ENCODE measurements around the gene ENTPD2. TPM values are rescaled to one million over a fixed set of nuclear protein-coding genes. Genes with fewer than 3 reads are reported as not detected.

Gene ENTPD2
- total RNA-seq, 4 donors from 2014 or later = 0.42 to 1.2 (median 1.0) TPM

DNA sequence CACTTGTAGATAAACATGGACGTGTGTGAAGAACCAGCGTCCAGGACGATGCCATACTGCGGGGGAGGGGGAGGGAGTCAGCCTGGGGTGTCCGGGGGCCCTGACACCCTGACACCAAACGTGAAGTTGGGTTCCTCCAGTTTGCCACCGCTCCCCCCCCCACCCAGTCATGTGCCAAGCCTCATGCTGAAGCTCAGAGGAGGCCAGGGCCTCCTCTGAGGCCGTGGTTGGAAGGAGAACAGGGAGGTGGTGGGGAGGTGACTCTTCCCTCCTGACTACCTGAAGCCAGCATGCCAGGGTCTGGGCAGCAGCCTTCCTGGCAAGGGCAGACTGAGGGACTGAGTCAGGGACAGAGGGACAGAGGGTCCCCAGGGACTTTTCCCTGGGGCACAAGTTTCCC lies 1.6 kb downstream of the ENTPD2 start:
- Histone ChIP-seq H3K4me1 (peaks cover 31 to 62% (median 61%) of the 10 kb centered on the region in 4 donors), H3K27ac (replicated peaks in 1 of 4) (no peak overlapping the region), H3K27me3 (peaks cover 7 to 71% (median 47%) of the 10 kb centered on the region in 4 donors), H3K9me3 (no peaks in the 10 kb centered on the region), H3K4me3 (no peak overlapping the region), H3K36me3 (no peaks in the 10 kb centered on the region)
- no peak for DNase-seq (ENCODE audit: extremely low spot score)
- intact Hi-C loops (cut with DNase I) = no loop called here
- TF ChIP-seq POLR2AphosphoS5 (IDR thresholded peaks at IDR 0.05) = no peak
- TF ChIP-seq EP300 (IDR thresholded peaks at IDR 0.05) = no peak
- no peak for TF ChIP-seq POLR2A (IDR thresholded peaks at IDR 0.05; ENCODE audit: low read depth)
- no peak for TF ChIP-seq CTCF (IDR thresholded peaks at IDR 0.05)
- no CpG with 5 or more reads among the region's 8 CpGs for WGBS

- 93% methylated on average over 11 of the region's 17 CpGs for WGBS
- peaks cover 7 to 79% (median 48%) of the 10 kb centered on the region in 4 donors for H3K27me3 ChIP-seq
- no peak overlapping the region for H3K4me3 ChIP-seq
- intact Hi-C loops (cut with DNase I) = no loop called here
- no peak for DNase-seq (ENCODE audit: extremely low spot score)
- H3K36me3 ChIP-seq = no peaks in the 10 kb centered on the region
- TF ChIP-seq POLR2A (IDR thresholded peaks at IDR 0.05; ENCODE audit: low read depth) = no peak
- TF ChIP-seq EP300 (IDR thresholded peaks at IDR 0.05) = no peak
- TF ChIP-seq CTCF (IDR thresholded peaks at IDR 0.05) = no peak
- no peak for TF ChIP-seq POLR2AphosphoS5 (IDR thresholded peaks at IDR 0.05)
- no peaks in the 10 kb centered on the region for H3K9me3 ChIP-seq
- peaks cover 38 to 59% (median 58%) of the 10 kb centered on the region in 4 donors for H3K4me1 ChIP-seq
- H3K27ac ChIP-seq (replicated peaks in 1 of 4) = no peak overlapping the region
These were observed 2.6 kb downstream of the ENTPD2 start for GRCh38 chr9:137051145-137051724.

- H3K4me3 ChIP-seq = no peak overlapping the region
- intact Hi-C loops (cut with DNase I) = no loop called here
- peaks cover 33 to 57% (median 56%) of the 10 kb centered on the region in 4 donors for H3K4me1 ChIP-seq
- peaks cover 7 to 79% (median 48%) of the 10 kb centered on the region in 4 donors for H3K27me3 ChIP-seq
- TF ChIP-seq POLR2AphosphoS5 (IDR thresholded peaks at IDR 0.05) (no peak), POLR2A (IDR thresholded peaks at IDR 0.05; ENCODE audit: low read depth) (no peak), EP300 (IDR thresholded peaks at IDR 0.05) (no peak), CTCF (IDR thresholded peaks at IDR 0.05) (no peak)
- WGBS = 73% methylated on average over 2 of the region's 5 CpGs
- H3K27ac ChIP-seq (replicated peaks in 1 of 4) = no peak overlapping the region
- no peaks in the 10 kb centered on the region for H3K36me3 ChIP-seq
- no peaks in the 10 kb centered on the region for H3K9me3 ChIP-seq
- DNase-seq (ENCODE audit: extremely low spot score) = no peak
These were observed 3.3 kb downstream of the ENTPD2 start for GRCh38 chr9:137050570-137050969.

GRCh38 chr9:137049544-137050449 lies 4.1 kb downstream of the ENTPD2 start:
- H3K27me3 ChIP-seq = peaks cover 7 to 79% (median 48%) of the 10 kb centered on the region in 4 donors
- intact Hi-C loops (cut with DNase I) = no loop called here

More at GRCh38 chr9:137049544-137050449, 4.1 kb downstream of the ENTPD2 start:
- H3K4me3 ChIP-seq = no peak overlapping the region
- H3K27ac ChIP-seq (replicated peaks in 1 of 4) = no peak overlapping the region
- H3K4me1 ChIP-seq = peaks cover 31 to 57% (median 55%) of the 10 kb centered on the region in 4 donors
- peak; percentile 22 to 54 (median 45) for TF ChIP-seq CTCF (IDR thresholded peaks at IDR 0.05)
- no peak for TF ChIP-seq POLR2A (IDR thresholded peaks at IDR 0.05; ENCODE audit: low read depth)
- TF ChIP-seq EP300 (IDR thresholded peaks at IDR 0.05) = no peak
- TF ChIP-seq POLR2AphosphoS5 (IDR thresholded peaks at IDR 0.05) = no peak
- no peaks in the 10 kb centered on the region for H3K36me3 ChIP-seq
- WGBS = 42% methylated on average over 30 of the region's 38 CpGs
- DNase-seq (ENCODE audit: extremely low spot score) = no peak
- H3K9me3 ChIP-seq = no peaks in the 10 kb centered on the region
